Activated effector memory CD4-positive, alpha-beta T cell treated with anti-CD3 and anti-CD28 coated beads, Interleukin-2, amount 50 U/mL, for 16 hours (primary cell): Measurements from ENCODE around the gene FBXO38.

ENCODE experiments used
- DNase-seq: peaks from one replicate; pipeline ENCODE4 v3.0.0-alpha.2; 2020

FBXO38 gene

GRCh38 chr5:148477429-148477828, 93.7 kb downstream of the FBXO38 start:
- no peak for DNase-seq

- DNase-seq: no peak
Measured at GRCh38 chr5:148482196-148482595, 98.4 kb downstream of the FBXO38 start.

- peak; percentile 82 for DNase-seq
Measured at GRCh38 chr5:148482697-148483462, 99.1 kb downstream of the FBXO38 start.

DNA sequence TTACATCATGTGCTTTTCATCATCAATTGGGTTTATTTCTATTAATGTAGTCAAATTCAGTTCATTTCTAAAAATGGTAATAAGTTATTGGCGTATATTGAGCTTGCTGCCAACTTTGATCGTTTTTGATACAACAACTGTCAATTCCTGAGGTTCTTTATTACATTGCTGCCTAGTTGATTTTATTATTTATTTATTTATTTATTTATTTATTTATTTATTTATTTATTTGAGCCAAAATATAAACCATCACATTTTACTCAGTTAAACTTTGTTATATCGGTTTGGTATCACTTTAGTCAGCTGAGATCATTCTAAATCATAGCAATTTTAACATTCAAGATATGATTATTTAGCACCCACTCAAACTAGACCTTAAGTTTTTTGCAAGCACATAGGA, 100.0 kb downstream of the FBXO38 start:
- no peak for DNase-seq

- no peak for DNase-seq
Measured at GRCh38 chr5:148484651-148485050, 100.9 kb downstream of the FBXO38 start.

- DNase-seq: no peak
Measured at GRCh38 chr5:148486456-148486855, 102.7 kb downstream of the FBXO38 start.

GRCh38 chr5:148488757-148489156, 105.0 kb downstream of the FBXO38 start:
- DNase-seq: no peak

DNA sequence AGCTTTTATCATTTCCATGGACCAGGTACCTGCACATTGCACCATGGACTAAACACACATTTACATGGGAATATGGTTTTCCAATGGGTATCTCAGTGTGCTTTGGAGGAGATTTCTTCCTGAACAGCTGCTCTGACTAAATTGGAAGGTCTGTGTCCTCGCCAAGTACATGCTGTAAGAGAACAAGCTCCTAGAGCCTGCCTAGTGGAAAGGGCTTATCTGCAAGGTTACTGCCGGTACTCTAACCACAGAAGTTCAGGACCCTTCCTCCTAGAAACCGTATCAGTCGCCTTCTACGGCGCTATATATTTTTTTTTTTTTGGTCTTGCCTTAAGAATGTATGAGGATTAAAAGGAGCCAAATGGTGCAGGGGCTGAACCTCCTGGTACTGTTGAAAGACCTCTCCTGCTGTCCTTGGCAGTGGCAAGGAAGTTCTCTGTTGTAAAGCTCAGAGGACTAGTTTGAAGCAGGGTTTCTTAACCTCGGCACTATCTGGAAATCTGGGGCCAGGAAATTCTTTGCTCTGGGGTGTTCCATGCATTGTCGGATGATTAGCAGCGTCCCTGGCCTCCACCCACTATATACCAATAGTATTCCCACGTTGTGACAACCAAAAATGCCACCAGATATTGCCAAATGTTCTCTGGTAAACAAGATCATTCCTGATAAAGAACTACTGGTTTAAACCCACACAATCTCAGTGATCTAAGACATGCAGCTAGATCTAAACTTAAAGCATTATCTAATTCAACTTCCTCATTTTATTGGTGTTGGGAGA, 107.4 kb downstream of the FBXO38 start:
- no peak for DNase-seq

GRCh38 chr5:148491793-148492184, 108.0 kb downstream of the FBXO38 start:
- DNase-seq: no peak

- no peak for DNase-seq
Measured at GRCh38 chr5:148492351-148492750, 108.6 kb downstream of the FBXO38 start.
